Activated CD4-positive, alpha-beta memory T cell treated with anti-CD3 and anti-CD28 coated beads for 36 hours (primary cell): ENCODE data around the gene RSRC1. TPM values are rescaled to one million over a fixed set of nuclear protein-coding genes. Genes with fewer than 3 reads are reported as not detected.

ENCODE experiments used
- CTCF ChIA-PET: fragments of 350-600 bp; sonication (Branson Sonifier 250); formaldehyde crosslinking; loops from one replicate; lab custom pipeline; 2021; ENCODE audit warnings: antibody characterized with exemption, inconsistent platforms; lab: Charles Lee
- POLR2A ChIA-PET: fragments of 350-600 bp; sonication (Branson Sonifier 250); formaldehyde crosslinking; loops from one replicate; lab custom pipeline; 2021; ENCODE audit warnings: antibody characterized with exemption; lab: Charles Lee
- DNase-seq: peaks from one replicate; pipeline ENCODE4 v3.0.0-alpha.2; 2020
- H3K27ac Mint-ChIP-seq: one replicate; pipeline ENCODE4 v1.8.0; 2021; ENCODE audit warnings: mixed read lengths
- H3K27me3 Mint-ChIP-seq: one replicate; pipeline ENCODE4 v1.8.0; 2021; ENCODE audit warnings: mixed read lengths
- H3K36me3 Mint-ChIP-seq: one replicate; pipeline ENCODE4 v1.8.0; 2021; ENCODE audit warnings: mixed read lengths
- H3K4me1 Mint-ChIP-seq: one replicate; pipeline ENCODE4 v1.8.0; 2021; ENCODE audit warnings: low read depth, mixed read lengths
- H3K4me3 Mint-ChIP-seq: one replicate; pipeline ENCODE4 v1.8.0; 2021; ENCODE audit warnings: mild to moderate bottlenecking, mixed read lengths
- H3K9me3 Mint-ChIP-seq: one replicate; pipeline ENCODE4 v1.8.0; 2021; ENCODE audit warnings: mixed read lengths
- intact Hi-C: fragments of 100-400 bp; cut with micrococcal nuclease; formaldehyde crosslinking; loops from one replicate; pipeline ENCODE4 v1.15.1; 2023
- total RNA-seq, 2 experiments: library from RNA; stranded (reverse); gene quantifications; one replicate each; pipeline ENCODE4 v1.2.3, GENCODE V29; 2021

RSRC1 gene
- total RNA-seq, 2 experiments from 2014 or later = 39.4 to 43.8 TPM

DNA sequence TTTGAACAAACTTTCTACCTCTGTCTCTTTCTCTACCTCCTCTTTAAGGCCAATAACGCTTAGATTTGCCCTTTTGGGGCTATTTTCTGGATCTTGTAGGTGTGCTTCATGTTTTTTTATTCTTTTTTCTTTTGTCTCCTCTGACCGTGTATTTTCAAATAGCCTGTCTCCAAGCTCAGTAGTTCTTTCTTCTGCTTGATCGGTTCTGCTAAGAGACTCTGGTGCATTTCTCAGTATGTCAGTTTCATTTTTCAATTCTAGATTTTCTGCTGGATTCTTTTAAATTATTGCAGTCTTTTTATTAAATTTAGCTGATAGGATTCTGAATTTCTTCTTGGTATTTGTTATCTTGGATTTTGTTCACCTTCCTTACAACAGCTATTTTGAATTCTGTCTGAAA lies 148.7 kb downstream of the RSRC1 start:
- Mint-ChIP-seq H3K27me3 (no peaks in the 10 kb centered on the region), H3K27ac (no peak overlapping the region), H3K4me1 (no peaks in the 10 kb centered on the region), H3K9me3 (peaks cover 28% of the 10 kb centered on the region), H3K4me3 (no peak overlapping the region), H3K36me3 (peaks cover 64% of the 10 kb centered on the region)
- no peak for DNase-seq
- POLR2A ChIA-PET = no interaction called here
- intact Hi-C loops = no loop called here
- CTCF ChIA-PET = interaction anchor here (0.8 kb wide), 1 partner anchor 10 kb away, joined by 4 read pairs; no protein-coding TSS in a partner anchor

DNA sequence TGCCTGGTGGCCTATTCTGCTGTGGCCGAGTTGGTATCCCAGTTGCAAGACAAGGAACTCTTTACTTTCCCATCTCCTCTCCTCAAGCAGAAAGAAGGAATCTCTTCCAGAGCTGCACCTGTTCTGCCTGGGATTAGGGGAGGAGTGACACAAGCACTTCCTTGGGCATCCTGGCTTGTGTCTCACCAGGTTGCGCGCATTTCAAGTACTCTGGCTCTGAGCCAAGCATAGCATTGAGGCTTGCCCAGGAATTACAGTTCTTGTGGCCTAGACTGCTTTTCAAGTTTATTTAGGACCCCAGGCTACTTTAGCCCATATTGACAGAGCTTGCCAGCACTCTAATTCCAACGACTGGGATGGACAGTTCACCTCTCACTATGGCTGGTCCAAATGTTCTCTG lies 150.5 kb downstream of the RSRC1 start:
- H3K27ac Mint-ChIP-seq = no peak overlapping the region
- no peaks in the 10 kb centered on the region for H3K27me3 Mint-ChIP-seq
- no peak overlapping the region for H3K4me3 Mint-ChIP-seq
- intact Hi-C loops = no loop called here
- no peaks in the 10 kb centered on the region for H3K4me1 Mint-ChIP-seq
- CTCF ChIA-PET = no interaction called here
- POLR2A ChIA-PET = interaction anchor here (0.5 kb wide), 1 partner anchor 90 kb away, joined by 3 read pairs; no protein-coding TSS in a partner anchor
- no peak for DNase-seq
- H3K36me3 Mint-ChIP-seq = peaks cover 61% of the 10 kb centered on the region
- peaks cover 27% of the 10 kb centered on the region for H3K9me3 Mint-ChIP-seq

DNA sequence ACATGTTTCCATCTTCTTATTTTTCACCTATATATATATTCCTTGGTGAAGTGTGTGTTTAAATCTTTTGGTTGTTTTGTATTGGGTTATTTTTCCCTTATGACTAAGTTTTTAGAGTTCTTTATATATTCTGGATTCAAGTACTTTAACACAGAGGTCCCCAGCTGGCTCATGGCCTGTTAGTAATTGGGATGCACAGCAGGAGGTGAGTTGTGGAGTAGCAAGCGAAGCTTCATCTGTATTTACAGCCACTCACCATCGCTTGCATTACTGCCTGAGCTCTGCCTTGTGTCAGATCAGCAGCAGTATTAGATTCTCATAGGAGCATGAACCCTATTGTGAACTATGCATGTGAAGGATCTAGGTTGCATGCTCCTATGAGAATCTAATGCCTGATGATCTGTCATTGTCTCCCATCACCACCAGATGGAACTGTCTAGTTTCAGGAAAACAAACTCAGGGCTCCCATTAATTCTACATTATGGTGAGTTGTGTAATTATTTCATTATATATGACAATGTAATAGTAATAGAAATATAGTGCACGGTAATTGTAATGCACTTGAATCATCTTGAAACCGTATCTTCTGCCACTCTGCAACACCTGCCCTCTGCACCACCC lies 151.6 kb downstream of the RSRC1 start:
- intact Hi-C loops = no loop called here
- ChIA-PET POLR2A (no interaction called here), CTCF (no interaction called here)
- peaks cover 25% of the 10 kb centered on the region for H3K9me3 Mint-ChIP-seq
- H3K4me1 Mint-ChIP-seq = no peaks in the 10 kb centered on the region
- no peak overlapping the region for H3K27ac Mint-ChIP-seq
- no peaks in the 10 kb centered on the region for H3K27me3 Mint-ChIP-seq
- peaks cover 54% of the 10 kb centered on the region for H3K36me3 Mint-ChIP-seq
- no peak for DNase-seq
- no peak overlapping the region for H3K4me3 Mint-ChIP-seq

DNA sequence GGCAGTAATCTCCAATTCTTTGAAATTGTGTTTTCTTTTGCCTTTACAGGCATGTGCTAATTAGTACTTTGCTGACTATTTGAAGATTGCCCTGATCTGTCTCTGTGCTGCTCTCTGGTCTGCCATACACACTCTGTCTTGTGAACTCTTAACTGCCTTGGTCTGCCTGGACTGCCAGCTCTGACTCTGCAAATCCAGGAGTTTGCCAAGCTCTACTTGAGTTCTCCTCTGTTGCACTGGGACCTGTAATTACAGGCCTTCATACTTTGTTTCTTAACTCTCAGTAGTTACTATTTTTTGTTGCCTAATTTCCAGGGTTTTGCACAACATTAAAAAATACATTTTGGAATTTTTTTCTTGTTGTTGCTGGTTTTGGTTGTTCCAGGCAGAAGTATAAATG lies 155.0 kb downstream of the RSRC1 start:
- Mint-ChIP-seq H3K9me3 (peaks cover 38% of the 10 kb centered on the region), H3K27ac (no peak overlapping the region), H3K36me3 (peaks cover 55% of the 10 kb centered on the region), H3K4me1 (no peaks in the 10 kb centered on the region), H3K27me3 (no peaks in the 10 kb centered on the region), H3K4me3 (no peak overlapping the region)
- POLR2A ChIA-PET = no interaction called here
- intact Hi-C loops = no loop called here
- no peak for DNase-seq
- CTCF ChIA-PET = interaction anchor here (1.2 kb wide), 1 partner anchor 113 kb away, joined by 3 read pairs; no protein-coding TSS in a partner anchor

DNA sequence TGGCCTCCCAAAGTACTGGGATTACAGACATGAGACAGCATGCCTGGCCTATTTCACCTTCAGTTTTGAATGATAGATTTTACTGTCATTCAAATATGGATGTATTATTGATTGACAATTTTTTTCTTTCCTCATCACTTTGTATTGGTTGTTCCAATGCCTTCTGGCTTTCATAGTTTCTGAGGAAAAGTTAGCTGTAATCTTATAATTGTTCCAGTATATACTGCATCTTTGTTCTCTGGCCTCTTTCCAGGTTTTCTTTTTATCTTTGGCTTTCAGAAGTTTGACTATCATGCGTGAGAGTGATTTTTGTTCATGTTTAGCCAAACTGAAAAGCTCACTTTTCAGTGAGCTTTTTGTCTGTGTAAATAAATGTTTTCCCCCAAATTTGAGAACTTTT lies 157.1 kb downstream of the RSRC1 start:
- Mint-ChIP-seq H3K27me3 (no peaks in the 10 kb centered on the region), H3K4me3 (no peak overlapping the region), H3K27ac (no peak overlapping the region), H3K4me1 (no peaks in the 10 kb centered on the region), H3K36me3 (peaks cover 43% of the 10 kb centered on the region), H3K9me3 (peaks cover 38% of the 10 kb centered on the region)
- ChIA-PET POLR2A (no interaction called here), CTCF (no interaction called here)
- no peak for DNase-seq
- intact Hi-C loops = no loop called here

DNA sequence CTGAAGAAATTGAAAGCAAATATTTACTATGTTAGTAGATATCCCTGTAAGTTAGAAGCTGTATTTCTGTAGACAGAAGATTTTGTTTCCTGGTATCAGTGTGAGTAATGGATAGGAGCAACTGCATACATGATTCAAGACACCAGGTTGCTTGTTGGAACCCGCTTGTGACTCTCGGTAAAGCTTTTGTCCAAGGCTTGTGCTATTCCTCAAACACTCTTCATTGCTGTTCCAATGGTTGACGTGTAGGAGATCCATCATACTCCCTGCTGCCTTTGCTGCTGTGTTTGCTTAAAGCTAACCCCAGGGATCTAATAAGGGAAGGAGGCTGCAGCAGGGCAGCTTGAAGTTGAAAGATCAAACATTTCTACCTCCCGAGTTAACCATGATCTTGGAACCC lies 160.1 kb downstream of the RSRC1 start:
- Mint-ChIP-seq H3K36me3 (peaks cover 45% of the 10 kb centered on the region), H3K27ac (no peak overlapping the region), H3K4me1 (no peaks in the 10 kb centered on the region), H3K4me3 (no peak overlapping the region), H3K9me3 (peaks cover 29% of the 10 kb centered on the region), H3K27me3 (no peaks in the 10 kb centered on the region)
- DNase-seq = no peak
- CTCF ChIA-PET = no interaction called here
- intact Hi-C loops = no loop called here
- POLR2A ChIA-PET = no interaction called here

DNA sequence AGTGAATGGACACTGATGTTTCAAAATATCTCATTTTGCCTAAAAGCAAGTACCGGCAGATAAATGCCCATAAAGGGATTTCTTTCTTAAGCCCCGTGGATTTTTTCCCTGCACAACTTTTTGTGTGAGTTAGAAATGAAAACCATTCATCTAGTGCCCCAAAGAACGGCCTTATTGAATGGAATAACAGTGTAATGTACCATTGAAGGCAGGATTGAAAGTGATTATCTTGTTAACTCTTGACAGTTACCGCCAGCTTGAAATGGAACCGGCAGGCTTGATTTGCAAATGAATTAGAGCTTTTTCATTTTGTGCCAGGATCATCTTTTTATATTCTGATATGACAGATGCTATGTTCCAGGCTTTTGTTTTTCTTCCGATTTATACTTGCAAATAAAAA lies 162.2 kb downstream of the RSRC1 start:
- no peak overlapping the region for H3K4me3 Mint-ChIP-seq
- no peaks in the 10 kb centered on the region for H3K27me3 Mint-ChIP-seq
- H3K4me1 Mint-ChIP-seq = no peaks in the 10 kb centered on the region
- H3K9me3 Mint-ChIP-seq = peaks cover 14% of the 10 kb centered on the region
- ChIA-PET POLR2A (no interaction called here), CTCF (no interaction called here)
- H3K27ac Mint-ChIP-seq = no peak overlapping the region
- no peak for DNase-seq
- intact Hi-C loops = no loop called here
- H3K36me3 Mint-ChIP-seq = peaks cover 40% of the 10 kb centered on the region

DNA sequence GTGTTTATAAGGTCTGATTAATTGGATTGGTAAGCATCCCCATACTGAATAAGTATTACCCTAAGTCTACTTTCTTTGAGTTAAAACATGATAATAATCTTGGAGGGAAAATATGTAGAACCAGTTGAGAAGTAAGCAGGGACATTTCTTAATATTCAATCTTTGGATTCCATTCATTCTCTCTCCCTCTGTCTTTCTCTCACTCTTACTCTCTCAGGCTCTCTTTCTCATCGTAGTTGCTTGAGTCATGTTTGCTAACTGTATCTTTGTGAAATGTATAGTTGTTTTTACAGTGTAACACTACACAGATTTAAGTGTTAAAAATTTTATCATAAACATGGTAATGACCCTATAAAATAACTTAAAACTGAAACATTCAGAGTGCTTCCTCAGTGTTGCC lies 163.8 kb downstream of the RSRC1 start:
- Mint-ChIP-seq H3K27me3 (no peaks in the 10 kb centered on the region), H3K9me3 (peaks cover 6% of the 10 kb centered on the region), H3K4me3 (no peak overlapping the region), H3K36me3 (peaks cover 41% of the 10 kb centered on the region), H3K4me1 (no peaks in the 10 kb centered on the region), H3K27ac (no peak overlapping the region)
- no peak for DNase-seq
- intact Hi-C loops = no loop called here
- ChIA-PET CTCF (no interaction called here), POLR2A (no interaction called here)

DNA sequence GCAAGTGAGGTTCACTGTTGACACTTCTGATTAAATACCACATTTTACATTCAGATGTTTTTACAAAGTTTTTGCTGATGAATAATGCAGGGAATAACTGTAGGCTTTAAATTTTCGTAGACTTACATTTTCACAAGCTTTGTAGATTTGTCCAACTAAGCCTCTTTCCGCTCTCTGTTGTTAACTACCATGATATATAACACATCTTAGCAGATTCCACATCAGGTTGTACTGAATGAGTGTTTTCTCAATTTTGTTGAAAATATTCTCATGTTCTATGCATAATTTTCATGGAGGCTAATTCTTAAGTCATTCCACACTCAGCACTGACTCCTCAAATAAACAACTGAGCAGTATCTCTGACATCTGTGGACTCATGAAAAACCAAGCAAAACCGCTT lies 168.3 kb downstream of the RSRC1 start:
- H3K27me3 Mint-ChIP-seq = no peaks in the 10 kb centered on the region
- no peak for DNase-seq
- peaks cover 49% of the 10 kb centered on the region for H3K36me3 Mint-ChIP-seq
- H3K9me3 Mint-ChIP-seq = peaks cover 10% of the 10 kb centered on the region
- no peaks in the 10 kb centered on the region for H3K4me1 Mint-ChIP-seq
- ChIA-PET CTCF (no interaction called here), POLR2A (no interaction called here)
- no peak overlapping the region for H3K4me3 Mint-ChIP-seq
- intact Hi-C loops = no loop called here
- H3K27ac Mint-ChIP-seq = no peak overlapping the region

DNA sequence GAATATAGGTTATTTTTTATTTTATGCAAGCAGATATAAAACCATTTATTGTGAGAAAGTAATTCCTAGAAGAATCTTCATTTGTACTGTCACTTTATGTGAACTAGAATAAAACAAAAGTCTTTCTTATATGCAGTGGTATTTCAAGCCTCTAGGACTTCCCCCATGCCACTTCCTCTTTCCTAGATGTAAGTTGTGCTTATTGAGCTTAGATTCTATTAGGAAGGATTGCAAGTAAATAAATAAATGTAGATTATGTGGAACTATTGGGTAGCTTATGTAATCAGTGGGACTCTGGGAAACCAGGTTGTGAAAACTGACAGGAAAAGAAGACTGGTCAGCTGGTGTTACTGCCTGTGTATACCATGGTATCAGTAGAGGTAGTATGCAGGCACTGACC lies 169.7 kb downstream of the RSRC1 start:
- Mint-ChIP-seq H3K4me3 (no peak overlapping the region), H3K27ac (no peak overlapping the region), H3K27me3 (no peaks in the 10 kb centered on the region), H3K36me3 (peaks cover 40% of the 10 kb centered on the region), H3K4me1 (no peaks in the 10 kb centered on the region), H3K9me3 (peaks cover 10% of the 10 kb centered on the region)
- DNase-seq = no peak
- ChIA-PET POLR2A (no interaction called here), CTCF (no interaction called here)
- intact Hi-C loops = no loop called here

DNA sequence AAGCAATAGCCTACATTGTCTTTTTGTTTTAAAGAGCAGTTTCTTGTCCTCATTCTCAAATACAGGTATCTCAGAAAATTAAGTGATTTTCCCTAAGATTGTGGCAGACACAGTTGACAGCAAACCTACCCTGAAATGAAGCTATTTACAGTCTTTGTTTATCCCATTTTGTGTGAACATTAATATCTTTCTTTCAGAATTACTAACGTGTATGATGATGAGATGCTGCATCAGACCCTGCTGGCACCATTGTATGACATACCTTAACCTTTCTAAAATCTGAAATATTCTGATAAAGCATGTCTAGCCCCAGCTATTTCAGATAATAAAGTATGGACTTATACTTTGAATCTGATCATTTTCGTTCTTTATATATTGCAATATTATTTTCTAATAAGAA lies 185.9 kb downstream of the RSRC1 start:
- H3K36me3 Mint-ChIP-seq = no peaks in the 10 kb centered on the region
- no peak overlapping the region for H3K27ac Mint-ChIP-seq

DNA sequence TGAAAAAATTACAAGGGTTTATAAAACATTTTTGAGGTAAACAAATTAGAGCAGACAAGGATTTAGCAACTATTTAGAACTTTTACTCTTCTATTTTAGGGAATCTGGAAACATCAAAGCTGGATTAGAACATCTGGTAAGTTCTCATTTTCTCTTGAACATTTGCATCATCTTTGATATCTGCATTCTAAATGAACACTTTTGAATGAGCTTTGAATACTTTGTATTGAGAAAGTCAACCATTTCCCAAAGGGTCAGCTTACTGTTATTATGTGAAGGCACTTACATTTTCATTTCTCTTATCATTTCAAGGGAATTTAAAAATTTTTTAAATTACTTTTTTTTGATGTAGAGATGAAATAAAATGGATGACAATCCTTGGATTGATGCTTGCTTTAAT lies 188.1 kb downstream of the RSRC1 start:
- POLR2A ChIA-PET = no interaction called here
- CTCF ChIA-PET = interaction anchor here (1.2 kb wide), 1 partner anchor 15 kb away, joined by 5 read pairs; no protein-coding TSS in a partner anchor
- Mint-ChIP-seq H3K4me1 (no peaks in the 10 kb centered on the region), H3K4me3 (no peak overlapping the region), H3K27ac (no peak overlapping the region), H3K9me3 (no peaks in the 10 kb centered on the region), H3K27me3 (no peaks in the 10 kb centered on the region), H3K36me3 (peaks cover 5% of the 10 kb centered on the region)
- DNase-seq = no peak
- intact Hi-C loops = no loop called here

More for the DNA sequence above, 185.9 kb downstream of the RSRC1 start:
- Mint-ChIP-seq H3K9me3 (no peaks in the 10 kb centered on the region), H3K27me3 (no peaks in the 10 kb centered on the region), H3K4me3 (no peak overlapping the region), H3K4me1 (no peaks in the 10 kb centered on the region)
- intact Hi-C loops = no loop called here
- no peak for DNase-seq
- ChIA-PET POLR2A (no interaction called here), CTCF (no interaction called here)

DNA sequence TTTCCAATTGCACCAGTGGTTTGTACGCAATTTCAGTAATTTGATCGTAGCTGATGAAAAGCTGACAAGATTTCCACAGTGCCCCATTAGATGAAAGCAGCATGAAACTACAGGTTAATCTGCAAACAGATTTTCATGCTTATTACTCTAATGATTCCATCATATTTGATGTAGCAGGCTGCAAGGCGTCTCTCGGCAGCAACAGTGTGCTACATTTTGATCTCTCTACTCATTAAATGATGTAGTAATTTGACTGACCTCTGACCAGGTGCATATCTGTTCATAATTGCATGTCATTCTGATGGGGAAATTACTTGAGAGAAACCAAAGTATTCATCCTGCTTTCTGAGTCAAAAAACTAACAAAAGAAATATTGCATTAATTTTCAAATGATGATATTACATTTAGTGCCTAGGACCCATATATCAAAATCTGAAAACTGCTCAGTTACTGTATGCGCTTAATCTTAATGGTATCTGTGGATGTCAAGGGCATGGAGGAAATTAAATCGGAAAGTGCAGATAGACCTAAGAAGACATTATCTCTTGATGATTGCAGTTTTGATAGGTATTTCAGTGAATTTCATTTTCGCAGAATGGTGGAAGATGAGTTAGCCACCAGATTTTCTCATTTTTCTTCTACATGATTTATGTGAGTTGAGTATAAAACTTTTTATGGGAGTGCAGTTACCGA lies 198.5 kb downstream of the RSRC1 start:
- ChIA-PET POLR2A (no interaction called here), CTCF (interaction anchor here (0.8 kb wide), 1 partner anchor 702 kb away, joined by 3 read pairs; no protein-coding TSS in a partner anchor)
- DNase-seq = no peak
- Mint-ChIP-seq H3K36me3 (peaks cover 2% of the 10 kb centered on the region), H3K9me3 (no peaks in the 10 kb centered on the region), H3K4me1 (no peaks in the 10 kb centered on the region), H3K27ac (no peak overlapping the region), H3K4me3 (no peak overlapping the region), H3K27me3 (no peaks in the 10 kb centered on the region)
- intact Hi-C loops = no loop called here
